ENCODE data around the gene NEK3. TPM values are rescaled to one million over a fixed set of nuclear protein-coding genes. Genes with fewer than 3 reads are reported as not detected.
"Not testable (repeated sequence)": the region's sequence is repeated elsewhere in the genome, so short reads cannot be mapped to it uniquely, and the experiment has no call there.

Gene NEK3
- total RNA-seq, 4 donors from 2014 or later, result 6.9 to 20.4 (median 9.9) TPM

GRCh38 chr13:52177276-52177675 lies 17.9 kb upstream of the NEK3 start:
- Histone ChIP-seq H3K36me3 (peaks cover 42% of the 10 kb centered on the region), H3K4me3 (no peak overlapping the region), H3K27ac (no peak overlapping the region), H3K4me1 (no peaks in the 10 kb centered on the region), H3K27me3 (no peaks in the 10 kb centered on the region), H3K9me3 (no peaks in the 10 kb centered on the region)
- DNase-seq (ENCODE audit: low spot score in 2 of 2), result no peak
- WGBS, result 86% methylated on average over 2 of the region's 2 CpGs
- TF ChIP-seq POLR2AphosphoS5 (IDR thresholded peaks at IDR 0.05) (no peak), POLR2A (IDR thresholded peaks at IDR 0.05) (no peak), CTCF (IDR thresholded peaks at IDR 0.05) (no peak), EP300 (IDR thresholded peaks at IDR 0.05) (no peak)

- not testable (repeated sequence) for H3K4me1 ChIP-seq; DNase-seq (ENCODE audit: low spot score in 2 of 2); H3K4me3 ChIP-seq; H3K9me3 ChIP-seq; H3K27ac ChIP-seq; H3K27me3 ChIP-seq
- H3K36me3 ChIP-seq, result peaks cover 43% of the 10 kb centered on the region
- 74% methylated on average over 6 of the region's 6 CpGs for WGBS
Measured at GRCh38 chr13:52173970-52174369, 14.6 kb upstream of the NEK3 start.

GRCh38 chr13:52173373-52173772 lies 14.0 kb upstream of the NEK3 start:
- Histone ChIP-seq H3K9me3 (no peaks in the 10 kb centered on the region), H3K27ac (no peak overlapping the region), H3K4me1 (no peaks in the 10 kb centered on the region), H3K4me3 (no peak overlapping the region), H3K36me3 (peaks cover 49% of the 10 kb centered on the region), H3K27me3 (no peaks in the 10 kb centered on the region)
- 82% methylated on average over 3 of the region's 3 CpGs for WGBS
- DNase-seq (ENCODE audit: low spot score in 2 of 2), result no peak
- TF ChIP-seq EP300 (IDR thresholded peaks at IDR 0.05), result no peak
- no peak for TF ChIP-seq CTCF (IDR thresholded peaks at IDR 0.05)
- TF ChIP-seq POLR2AphosphoS5 (IDR thresholded peaks at IDR 0.05), result no peak
- TF ChIP-seq POLR2A (IDR thresholded peaks at IDR 0.05), result no peak

- not testable (repeated sequence) for H3K4me3 ChIP-seq; DNase-seq (ENCODE audit: low spot score in 2 of 2); H3K4me1 ChIP-seq; H3K9me3 ChIP-seq; H3K27me3 ChIP-seq; H3K27ac ChIP-seq
- WGBS, result 92% methylated on average over 1 of the region's 1 CpG
- H3K36me3 ChIP-seq, result peaks cover 63% of the 10 kb centered on the region
Measured at GRCh38 chr13:52171686-52172085, 12.3 kb upstream of the NEK3 start.

- not testable (repeated sequence) for DNase-seq (ENCODE audit: low spot score in 2 of 2); H3K27me3 ChIP-seq; H3K9me3 ChIP-seq; H3K4me3 ChIP-seq; H3K27ac ChIP-seq; H3K4me1 ChIP-seq
- H3K36me3 ChIP-seq, result peaks cover 64% of the 10 kb centered on the region
- 93% methylated on average over 1 of the region's 1 CpG for WGBS
Measured at GRCh38 chr13:52170828-52171391, 11.5 kb upstream of the NEK3 start.

GRCh38 chr13:52169839-52170238 lies 10.4 kb upstream of the NEK3 start:
- Histone ChIP-seq H3K36me3 (peaks cover 58% of the 10 kb centered on the region), H3K4me1 (no peaks in the 10 kb centered on the region), H3K4me3 (no peak overlapping the region), H3K27ac (no peak overlapping the region), H3K27me3 (no peaks in the 10 kb centered on the region), H3K9me3 (no peaks in the 10 kb centered on the region)
- DNase-seq (ENCODE audit: low spot score in 2 of 2), result no peak
- 88% methylated on average over 5 of the region's 5 CpGs for WGBS
- no peak for TF ChIP-seq POLR2A (IDR thresholded peaks at IDR 0.05)
- TF ChIP-seq POLR2AphosphoS5 (IDR thresholded peaks at IDR 0.05), result no peak
- TF ChIP-seq CTCF (IDR thresholded peaks at IDR 0.05), result no peak
- TF ChIP-seq EP300 (IDR thresholded peaks at IDR 0.05), result no peak

GRCh38 chr13:52165411-52165810 lies 6.0 kb upstream of the NEK3 start:
- H3K27ac ChIP-seq, result no peak overlapping the region
- H3K4me1 ChIP-seq, result no peaks in the 10 kb centered on the region
- H3K27me3 ChIP-seq, result no peaks in the 10 kb centered on the region
- H3K9me3 ChIP-seq, result no peaks in the 10 kb centered on the region
- DNase-seq (ENCODE audit: low spot score in 2 of 2), result no peak
- 60% methylated on average over 2 of the region's 2 CpGs for WGBS
- no peak overlapping the region for H3K4me3 ChIP-seq
- TF ChIP-seq POLR2AphosphoS5 (IDR thresholded peaks at IDR 0.05) (no peak), POLR2A (IDR thresholded peaks at IDR 0.05) (no peak), CTCF (IDR thresholded peaks at IDR 0.05) (no peak), EP300 (IDR thresholded peaks at IDR 0.05) (no peak)
- peaks cover 45% of the 10 kb centered on the region for H3K36me3 ChIP-seq
